GM21529 (cell line): ENCODE measurements around the gene A1CF.

ENCODE experiments used
- ATAC-seq: cut with Tn5 transposase; IDR thresholded peaks from one replicate; pipeline ENCODE4 v1.9.1; 2021; ENCODE audit not compliant: unreplicated experiment

A1CF gene

DNA sequence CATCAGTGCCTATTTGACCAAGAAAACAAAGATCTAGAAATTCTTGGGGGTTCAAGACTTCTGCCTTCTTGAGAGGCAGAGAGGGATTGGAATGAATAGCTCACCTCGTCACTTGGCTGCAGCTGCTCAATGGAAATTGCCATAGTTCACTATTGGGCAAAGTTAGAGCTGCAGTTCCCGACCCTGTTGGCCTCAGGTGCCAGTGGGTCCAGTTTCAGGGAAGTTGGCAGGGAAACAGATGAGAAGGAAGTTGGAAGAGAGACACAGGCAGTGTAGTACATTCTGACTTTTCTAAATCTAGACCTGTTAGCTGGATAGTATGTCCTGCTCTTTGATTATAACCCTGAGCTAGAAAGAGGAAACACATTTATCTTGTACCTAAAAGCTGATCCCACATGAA is 19.1 kb downstream of the A1CF start:
- ATAC-seq = no peak

DNA sequence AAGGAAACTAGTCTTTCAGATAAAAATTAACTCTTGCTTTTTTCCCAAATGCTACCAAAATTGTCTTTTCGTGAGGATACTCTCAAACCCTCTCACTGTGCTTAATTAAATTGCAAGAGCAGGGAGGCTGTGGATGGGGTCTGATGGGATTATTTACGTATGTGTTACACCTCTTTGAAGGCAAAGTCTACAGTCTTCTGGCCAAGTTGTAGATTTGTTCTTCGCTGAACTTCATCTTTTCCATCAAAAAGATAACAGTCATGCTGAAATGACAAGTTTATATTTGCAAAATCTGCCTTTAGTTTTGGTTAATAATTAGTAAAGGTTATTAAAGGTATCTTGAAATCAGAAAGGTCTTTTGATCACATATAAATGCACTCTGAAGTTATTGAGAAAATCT is 22.7 kb downstream of the A1CF start:
- ATAC-seq = no peak

DNA sequence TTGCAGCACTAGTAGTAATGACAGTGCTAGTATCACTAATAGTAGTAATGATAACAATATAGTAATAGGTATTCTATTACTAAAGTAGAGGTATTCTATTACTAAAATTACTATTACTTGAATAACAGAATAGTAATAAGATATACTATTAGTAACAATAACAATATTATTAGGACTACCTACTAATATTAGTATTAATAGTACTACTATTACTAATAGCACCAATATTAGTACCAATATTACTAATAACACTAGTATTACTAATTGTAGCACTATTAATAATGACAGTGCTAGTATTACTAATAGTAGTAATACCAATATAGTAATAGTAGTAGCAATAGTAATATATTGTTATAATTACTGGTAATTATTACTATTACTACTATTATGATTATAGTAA is 24.1 kb downstream of the A1CF start:
- no peak for ATAC-seq

DNA sequence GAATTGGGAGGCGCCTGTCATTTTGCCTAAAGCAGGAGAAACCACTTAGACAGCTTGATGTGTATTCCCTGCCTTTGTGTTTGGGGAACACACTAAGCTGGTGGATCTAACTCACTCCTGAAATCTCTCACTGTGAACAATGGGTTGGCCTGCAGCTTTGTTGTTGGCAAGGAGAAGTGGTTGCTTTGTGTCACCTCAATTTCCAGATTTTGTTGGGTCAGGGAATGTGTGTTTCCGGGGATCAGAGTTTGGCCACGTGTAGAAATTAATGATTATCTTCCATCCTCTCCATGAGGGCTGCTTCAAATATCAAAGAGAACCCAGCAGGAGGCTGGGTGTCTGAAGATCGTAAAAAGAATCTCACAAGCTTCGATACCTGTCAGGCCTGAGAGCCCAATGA is 27.8 kb downstream of the A1CF start:
- no peak for ATAC-seq

DNA sequence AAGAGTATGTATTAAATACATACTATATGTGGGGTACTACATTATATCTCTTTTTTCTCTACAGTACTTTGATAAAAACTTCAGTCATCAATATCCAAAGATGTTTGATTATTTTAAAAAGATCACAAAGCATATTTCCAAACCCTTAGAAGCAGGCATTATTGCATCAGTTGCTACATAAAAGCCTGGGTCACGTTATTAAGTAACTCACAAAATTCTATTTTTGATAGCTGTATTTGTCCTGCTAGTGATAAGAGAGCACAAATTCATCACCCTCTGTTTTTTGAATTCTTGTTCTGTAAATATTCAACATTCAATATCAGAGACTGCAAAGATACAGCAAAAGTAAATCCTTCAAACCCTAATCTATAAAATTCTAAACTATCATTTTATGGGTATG is 30.0 kb downstream of the A1CF start:
- no peak for ATAC-seq

DNA sequence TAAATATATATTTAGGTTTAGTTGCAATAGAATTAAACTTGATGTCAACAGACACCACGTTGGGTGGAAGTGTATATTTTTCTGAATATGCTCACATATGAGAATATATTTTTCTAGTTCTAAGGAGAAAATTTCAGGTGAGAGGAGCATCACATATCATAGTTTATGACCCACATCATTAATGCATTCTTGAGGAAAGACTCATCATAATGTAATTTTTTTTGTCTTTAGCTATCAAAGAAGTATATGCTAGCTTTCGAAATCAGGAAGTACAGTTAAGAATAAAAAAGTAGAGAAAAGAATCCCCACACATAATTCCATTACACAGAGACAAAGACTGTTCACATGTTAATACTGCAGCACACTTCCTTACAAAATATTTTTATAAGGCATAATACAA is 30.4 kb downstream of the A1CF start:
- no peak for ATAC-seq

DNA sequence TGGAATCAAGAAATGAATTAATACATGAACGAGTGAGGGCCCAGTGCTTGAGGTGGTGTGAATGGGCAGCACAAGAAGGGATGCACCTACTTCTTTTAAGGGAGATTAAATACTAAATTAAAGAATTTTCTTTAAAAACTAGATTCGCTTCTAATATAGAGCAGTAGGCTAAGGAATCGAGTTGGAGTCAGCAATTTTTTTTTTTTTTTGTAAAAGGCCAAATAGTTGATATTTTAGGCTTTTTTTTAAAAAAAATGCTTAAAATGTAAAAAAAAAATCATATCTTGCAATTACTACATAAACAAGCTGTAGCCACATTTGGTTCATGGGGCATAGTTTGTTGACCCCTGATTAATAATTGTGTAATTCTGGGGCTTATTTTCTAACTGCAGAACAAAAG is 31.9 kb downstream of the A1CF start:
- ATAC-seq = no peak

DNA sequence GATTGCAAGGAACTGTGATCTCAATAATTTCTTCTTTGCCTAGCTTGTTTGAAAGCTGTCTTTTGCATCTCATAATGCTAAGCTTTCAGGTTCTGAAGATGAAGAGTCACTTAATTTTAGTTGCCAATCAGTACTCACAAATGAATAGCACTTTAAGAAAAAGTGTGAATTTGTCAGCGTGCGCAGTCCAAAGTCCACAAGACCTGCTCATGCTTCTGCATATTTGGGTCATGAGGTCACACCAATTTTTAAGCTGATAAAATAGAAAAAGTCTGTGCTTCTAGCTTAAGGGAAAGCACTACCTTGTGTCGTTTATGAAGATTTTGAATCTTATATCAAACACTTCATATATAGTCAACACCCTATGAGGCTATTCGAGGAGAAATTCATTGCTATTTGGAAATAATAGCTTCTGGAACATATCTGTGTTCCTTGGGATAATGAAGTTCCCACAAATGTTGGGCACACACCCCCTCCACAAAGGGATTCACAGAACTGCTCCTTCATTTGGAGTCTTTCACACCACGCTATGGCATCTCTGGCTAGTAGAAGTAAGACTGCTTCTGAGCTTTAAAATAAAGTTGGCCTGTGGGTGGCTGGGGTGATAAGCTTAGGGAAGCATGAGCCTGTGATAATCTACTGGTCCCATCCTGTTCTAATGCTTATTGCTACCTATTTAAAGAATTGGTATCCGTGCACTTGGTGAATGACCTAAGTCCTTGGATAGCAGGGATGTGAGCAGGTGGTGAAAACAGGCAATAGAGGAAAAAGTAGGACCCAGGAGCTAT is 33.3 kb downstream of the A1CF start:
- no peak for ATAC-seq

DNA sequence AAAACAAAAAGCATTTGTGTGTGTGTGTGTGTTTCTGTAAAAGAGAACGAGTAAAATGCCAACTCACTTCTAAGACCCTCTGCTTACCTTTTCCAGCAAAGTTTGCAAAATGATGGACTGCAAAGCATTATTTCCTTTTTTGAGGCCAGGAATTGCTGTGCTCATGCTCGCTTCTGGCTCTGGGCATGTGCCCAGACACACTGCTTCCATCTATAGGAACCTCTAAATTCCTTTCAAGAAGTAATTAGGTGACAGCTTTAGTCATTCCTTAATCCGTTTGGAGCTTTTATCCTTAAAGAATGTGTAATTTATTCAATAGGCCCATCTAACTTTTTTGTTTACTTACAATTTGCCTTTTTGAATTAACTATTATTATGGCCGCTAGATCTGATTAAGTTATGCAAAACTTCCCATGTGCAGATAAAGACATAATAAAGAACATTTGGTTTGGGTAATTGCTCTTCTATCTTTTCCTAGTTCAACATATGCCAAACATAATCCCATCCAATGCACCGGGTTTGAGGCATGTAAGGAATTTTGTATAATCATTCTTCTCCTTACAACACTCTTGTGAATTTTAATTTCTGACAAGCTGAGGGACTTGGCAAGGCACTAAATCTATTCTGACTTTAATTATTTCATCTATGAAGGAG is 34.7 kb downstream of the A1CF start:
- no peak for ATAC-seq

DNA sequence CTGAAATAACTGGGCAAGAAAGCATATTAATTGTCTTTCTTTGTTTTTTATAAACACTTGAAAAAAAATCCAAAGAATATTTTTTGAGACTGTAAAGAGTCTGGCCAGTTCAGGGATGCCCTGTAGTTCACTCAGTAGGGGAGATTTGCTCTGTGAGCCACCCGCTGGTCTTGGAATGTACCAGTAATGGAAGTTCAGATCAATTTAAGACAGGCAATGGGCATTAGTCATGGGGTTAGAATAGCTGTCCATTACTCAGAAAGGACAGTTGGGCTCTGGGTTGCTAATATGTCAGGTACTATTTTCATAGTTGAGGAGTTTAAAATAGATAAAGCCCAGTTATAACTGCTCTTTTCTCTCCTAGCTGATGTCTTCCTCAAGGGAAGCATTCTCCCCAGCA is 38.7 kb downstream of the A1CF start:
- ATAC-seq = no peak

DNA sequence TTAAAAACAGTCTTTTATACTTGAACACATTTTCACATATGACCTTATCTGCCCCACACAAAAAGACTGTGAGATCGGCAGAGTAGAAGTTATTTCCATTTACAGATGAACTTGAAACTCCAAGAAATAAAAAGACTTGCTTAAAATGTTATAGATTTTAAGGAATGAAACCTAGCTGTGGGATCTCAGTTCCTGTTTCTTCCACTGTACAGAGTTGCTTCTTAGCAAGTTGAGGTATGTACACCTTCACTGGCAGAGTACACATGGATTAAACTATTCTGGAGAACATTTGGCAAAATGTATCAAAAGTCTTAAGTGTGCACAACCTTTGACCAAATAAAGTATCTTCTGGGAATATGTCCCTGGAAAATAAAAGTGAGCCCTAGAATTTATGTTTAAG is 48.3 kb downstream of the A1CF start:
- ATAC-seq = no peak

DNA sequence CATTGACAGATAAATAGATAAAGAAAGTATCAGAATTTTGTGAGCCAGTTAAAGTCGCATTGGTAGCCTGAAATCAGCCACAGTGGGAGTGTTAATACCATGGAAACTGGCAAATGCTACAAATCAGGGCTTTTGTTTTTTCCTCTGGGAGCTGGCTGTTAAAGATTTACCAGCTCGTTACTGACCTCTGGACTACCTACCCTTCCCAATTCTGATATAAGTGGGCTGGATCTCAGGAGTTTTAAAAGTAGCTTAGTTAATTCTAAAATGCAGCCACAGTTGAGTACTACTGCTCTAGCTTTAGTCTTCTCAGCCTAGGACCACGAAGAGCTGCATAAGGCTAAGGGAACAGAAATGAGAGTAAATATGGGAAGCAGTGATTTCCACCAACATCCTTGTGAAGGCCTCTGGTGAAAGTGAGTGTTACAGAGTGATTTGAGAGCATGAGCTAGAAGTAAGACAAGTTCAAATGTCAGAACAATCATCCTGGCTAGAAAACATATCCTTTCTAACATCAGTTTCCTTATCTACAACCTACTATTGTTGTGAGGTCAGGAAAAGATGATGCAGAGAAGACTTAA is 53.2 kb downstream of the A1CF start:
- no peak for ATAC-seq

DNA sequence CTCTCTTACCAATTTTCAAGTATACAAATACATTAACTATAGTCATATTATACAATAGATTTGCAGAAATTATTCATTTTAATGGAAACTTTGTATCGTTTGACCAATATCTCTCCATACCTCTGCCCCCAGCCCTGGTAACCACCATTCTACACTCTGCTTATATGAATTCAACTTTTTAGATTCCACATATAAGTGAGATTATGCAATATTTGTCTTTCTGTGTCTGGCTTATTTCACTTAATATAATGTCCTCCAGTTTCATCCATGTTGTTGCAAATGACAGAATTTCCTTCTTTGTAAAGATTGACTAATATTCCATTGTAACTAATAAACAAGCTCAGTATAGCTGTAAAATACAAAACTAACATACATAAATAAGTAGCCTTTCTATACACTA is 55.4 kb downstream of the A1CF start:
- ATAC-seq = no peak

DNA sequence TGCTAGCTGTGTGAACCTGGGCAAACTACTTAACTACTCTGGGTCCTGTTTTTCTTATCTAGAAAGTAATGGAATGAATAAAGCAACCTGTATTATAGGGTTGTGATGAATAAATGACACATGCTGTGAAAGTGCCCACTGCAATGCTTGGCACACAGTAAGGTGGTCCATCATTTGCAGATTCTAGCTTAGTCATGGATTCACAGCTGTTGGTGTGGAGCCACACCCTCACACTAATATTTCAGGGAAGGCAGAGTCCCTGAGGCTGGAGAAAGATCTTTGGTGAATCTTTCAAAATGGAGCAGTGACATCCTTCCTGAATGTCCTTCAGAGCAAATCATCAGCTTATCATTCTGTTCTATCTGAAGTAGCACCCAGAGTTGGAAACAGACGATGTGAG is 60.6 kb downstream of the A1CF start:
- no peak for ATAC-seq

DNA sequence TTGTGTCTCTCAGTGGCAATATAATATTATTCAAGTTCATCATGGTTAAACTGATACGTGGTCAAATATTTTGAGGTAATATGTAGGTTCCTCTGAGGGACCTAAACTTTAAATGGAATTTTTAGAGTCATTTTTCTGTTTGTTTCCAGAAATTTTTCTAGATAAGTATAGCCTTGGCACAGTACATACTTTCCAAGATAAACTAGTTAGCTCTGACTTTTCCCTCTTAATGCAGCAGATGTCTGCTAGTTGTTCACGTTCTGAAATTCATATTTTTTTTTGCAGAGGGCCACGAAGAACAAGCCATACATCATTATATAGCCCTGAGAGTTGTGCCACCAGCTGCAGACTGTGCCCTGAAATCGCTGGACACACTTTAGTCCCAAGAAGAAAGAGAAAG is 61.6 kb downstream of the A1CF start:
- ATAC-seq = no peak

DNA sequence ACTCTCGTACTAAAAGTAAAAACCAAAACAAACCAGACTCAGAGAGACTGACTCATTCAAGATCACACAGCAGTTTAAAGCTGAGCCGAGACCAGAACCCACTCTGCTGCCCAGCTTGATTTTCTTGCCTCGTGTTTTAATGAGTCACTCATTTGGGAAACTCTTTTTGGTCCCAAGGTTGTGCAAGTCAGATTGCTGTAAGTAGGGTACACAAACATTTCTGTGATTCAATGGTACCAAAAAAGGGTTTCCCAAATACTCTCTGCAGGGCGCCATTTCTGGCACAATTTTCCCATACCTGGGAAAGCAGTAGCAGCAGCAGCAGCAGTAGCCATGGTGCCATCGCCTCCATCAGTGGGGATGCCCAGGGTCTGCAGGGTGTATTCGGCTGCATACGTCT is 75.8 kb downstream of the A1CF start:
- ATAC-seq = no peak

DNA sequence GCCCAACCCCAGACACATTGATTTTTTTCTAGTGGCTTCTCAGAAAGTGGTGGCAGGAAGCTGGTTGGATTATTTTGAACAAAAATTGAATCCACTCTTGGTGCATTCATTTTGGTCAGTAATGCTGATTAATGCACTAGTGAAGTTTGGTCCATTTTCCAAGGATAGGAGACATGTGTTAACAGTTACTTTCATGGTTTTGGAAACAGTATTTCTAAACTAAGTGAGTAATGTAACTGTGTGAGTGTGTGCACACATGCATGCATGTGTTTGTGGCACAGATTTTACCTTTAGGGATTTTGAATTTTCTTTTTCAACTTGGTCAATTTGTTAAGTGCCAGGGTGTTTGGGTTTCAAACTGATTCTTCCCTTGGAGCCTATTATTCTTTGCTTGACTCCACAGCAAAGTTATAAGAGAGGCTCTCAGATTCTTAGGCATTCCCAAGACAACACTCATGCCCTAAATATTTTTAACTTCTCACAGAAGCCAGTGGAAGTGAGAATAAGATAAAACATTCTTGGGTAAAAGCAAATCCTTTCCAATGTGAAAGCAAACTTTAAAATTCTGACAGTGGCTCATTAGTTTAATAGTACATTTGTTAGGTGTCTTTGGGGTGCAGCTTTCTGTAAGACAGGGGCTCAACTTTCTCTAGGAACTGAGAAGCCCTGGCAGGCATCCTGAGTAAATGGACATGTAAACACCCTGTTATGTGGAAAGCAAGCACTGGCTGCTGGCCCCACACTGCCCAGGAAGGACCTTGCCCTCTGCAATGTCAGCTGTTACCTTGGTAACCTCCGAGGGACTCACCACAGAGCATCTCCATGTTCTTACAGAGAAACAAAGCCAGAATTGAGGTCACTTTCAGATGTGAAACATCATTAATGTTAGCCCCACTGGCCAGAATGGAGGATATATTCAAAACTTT is 77.3 kb downstream of the A1CF start:
- no peak for ATAC-seq

DNA sequence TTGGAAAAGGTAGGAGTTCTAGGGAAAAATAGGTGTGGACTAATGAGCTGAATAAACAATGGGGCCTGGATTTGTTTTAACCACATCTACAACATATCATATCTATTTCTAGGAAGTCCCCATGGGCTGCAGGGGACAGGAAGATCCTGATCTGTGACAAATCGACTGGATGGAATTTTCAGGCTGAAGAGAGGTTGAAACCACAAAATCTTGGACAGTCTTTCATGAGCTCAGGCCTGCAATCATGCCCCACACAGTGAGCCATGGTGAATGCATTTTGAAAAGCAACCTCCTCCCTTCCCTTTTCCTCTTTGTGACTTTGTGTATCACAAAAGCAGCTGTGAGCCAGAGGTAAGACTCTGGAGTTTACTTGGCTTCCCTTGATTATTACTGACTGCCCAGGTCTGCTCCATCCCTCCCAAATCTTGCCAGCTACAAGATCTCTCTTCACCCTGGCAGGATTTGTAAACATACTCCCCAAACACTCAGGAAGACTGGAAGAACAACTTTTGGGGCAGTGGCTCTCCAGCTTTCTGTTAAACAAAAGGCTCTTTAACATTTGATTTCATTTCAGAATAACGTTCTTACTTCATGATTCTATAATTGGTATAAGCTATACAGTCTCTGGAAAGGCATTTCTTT is 79.3 kb downstream of the A1CF start:
- ATAC-seq = no peak

DNA sequence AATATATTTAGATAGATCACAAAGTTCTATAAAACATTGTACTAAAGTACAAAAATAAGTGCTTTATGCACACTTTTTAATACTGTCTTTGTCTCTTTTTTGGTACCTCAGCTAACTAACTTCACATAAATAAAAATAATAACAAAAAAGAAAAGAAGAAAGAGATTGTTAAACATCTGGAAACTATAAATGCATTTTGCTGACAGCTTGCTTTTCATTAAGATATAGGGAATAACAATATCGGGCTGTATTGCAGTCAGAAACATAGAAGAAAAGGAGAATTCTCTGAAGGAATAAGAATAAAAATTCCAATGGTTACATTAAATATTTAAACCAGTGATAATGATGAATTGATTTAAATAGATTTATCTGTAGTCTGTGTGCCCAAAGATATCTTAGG is 85.8 kb downstream of the A1CF start:
- ATAC-seq = no peak

DNA sequence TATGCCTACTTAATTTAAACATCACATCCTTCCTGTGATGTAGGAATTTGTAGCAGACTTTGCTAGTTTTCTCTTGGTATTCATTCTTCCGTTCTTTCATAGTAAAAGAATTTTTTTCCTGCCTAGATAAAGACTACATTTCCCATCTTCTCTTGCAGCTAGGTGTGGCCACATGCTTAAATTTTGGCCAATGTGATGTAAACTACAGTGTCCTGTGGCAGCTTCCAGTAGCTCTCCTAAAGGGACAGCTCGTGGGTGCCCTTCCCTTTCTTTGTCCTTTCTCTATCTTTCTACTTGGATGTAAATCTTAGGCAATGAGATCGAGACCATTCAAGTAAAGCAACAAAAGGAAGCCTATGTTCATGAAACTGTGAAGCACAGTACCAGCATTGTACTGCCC is 87.1 kb downstream of the A1CF start:
- ATAC-seq = no peak

DNA sequence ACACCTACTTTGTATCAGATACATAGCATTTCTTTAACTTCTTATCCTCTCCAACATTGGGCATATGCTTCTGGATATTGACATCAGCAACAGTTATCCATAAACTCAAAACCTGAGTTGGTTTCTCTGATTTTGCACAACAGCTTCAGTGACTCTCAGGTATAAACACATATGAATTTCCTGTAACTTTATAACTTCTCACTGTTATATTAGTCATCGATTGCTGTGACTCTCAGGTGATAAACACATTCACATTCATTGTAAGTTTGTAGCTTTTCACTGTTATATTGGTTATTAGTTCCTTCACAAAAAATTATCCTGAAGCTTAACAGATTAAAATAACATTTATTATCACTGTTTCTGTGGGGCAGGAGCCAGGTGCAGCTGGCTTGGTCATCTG is 88.7 kb downstream of the A1CF start:
- no peak for ATAC-seq
